Stimulated activated CD4-positive, alpha-beta T cell treated with anti-CD3 and anti-CD28 coated beads, Interleukin-1b, Interleukin-23, amount 100 ng/mL, for 48 hours (primary cell): Measurements from ENCODE around the gene GTF2H4.
"Not testable (repeated sequence)": the region's sequence is repeated elsewhere in the genome, so short reads cannot be mapped to it uniquely, and the experiment has no call there.

ENCODE experiments used
- DNase-seq: peaks from one replicate; pipeline ENCODE4 v3.0.0-alpha.2; 2020

Gene GTF2H4

DNA sequence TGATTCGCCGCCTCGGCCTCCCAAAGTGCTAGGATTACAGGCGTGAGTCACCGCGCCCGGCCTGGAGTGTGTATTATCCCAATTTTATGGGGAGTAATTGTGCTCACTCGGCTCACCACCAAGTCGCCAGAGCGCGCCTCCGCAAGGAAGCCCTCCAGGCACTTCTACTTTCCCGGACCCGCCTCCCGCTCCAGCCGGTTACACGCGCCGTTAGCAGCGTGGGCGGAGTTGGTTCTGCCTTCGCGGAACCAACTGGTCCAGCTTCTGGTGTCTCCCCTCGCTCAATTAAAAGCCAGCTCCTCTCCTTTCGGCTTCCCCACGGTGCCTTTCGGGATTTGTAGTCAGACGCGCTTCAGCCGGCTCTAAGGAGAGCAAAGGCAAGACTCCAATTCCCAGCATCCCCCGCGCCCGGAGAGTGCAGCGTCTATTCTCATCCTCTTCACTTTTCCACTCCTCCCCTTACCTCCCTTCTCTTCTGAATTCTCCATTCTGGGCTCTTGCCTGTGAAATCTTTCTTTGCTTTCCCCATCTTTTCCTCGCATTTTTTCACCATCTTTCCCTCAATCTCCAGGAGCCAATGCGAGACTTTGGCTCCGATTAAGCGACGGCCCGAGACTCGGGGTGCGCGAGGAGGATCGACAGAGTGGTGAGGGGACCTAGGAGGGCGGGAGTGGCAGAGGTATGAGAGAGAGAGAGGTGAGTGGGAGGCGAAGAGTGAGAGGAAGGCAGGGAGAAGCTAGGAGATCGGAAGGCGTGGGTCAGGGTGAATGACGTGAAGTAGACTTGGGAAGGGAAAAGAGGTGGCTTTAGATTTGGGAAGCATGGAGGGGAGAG is at the start of gene GTF2H4:
TSS of gene GTF2H4 (plus strand) at position 450 of the 834 bp plus-strand sequence.
- DNase-seq, result peak; percentile 97

DNA sequence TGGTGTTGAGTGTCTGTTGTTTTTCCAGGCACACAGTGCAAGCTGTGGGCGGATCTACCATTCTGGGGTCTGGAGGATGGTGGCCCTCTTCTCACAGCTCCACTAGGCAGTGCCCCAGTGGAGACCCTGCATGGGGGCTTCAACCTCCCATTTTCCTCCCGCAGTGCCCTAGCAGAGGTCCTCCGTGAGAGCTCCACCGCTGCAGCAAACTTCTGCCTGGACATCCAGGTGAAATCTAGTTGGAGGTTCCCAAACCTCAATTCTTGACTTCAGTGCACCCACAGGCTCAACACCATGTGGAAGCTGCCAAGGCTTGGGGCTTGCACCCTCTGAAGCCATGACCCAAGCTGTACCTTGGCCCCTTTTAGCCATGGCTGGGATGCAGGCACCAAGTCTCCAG is 48.3 kb upstream of the GTF2H4 start:
- DNase-seq, result not testable (repeated sequence)

DNA sequence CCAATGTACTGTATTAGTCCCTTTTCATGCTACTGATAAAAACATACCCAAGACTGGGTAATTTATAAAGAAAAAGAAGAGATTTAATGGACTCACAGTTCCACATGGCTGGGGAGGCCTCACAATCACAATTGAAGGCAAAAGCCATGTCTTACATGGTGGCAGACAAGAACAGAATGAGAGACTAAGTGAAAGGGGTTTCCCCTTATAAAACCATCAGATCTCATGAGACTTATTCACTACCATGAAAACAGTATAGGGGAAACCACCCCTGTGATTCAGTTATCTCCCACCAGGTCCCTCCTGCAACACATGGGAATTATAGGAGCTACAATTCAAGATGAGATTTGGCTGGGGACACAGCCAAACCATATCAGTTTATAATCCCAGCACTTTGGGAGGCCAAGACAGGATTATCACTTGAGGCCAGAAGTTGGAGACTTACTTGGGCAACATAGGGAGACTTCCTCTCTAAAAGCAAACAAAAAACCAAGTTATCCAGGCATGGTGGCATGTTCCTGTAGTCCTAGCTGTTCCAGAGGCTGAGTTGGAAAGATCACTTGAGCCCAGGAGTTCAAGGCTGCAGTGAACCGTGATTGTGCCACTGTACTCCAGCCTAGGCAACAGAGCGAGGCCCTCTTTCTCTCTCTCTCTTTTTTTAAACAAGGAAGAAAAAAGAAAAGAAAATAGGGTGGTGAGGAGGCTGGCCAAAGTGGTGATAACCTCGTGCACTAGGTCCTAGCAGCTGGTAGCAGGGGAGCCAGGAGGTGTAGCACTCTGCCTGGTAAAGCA is 46.6 kb upstream of the GTF2H4 start:
- no peak for DNase-seq

DNA sequence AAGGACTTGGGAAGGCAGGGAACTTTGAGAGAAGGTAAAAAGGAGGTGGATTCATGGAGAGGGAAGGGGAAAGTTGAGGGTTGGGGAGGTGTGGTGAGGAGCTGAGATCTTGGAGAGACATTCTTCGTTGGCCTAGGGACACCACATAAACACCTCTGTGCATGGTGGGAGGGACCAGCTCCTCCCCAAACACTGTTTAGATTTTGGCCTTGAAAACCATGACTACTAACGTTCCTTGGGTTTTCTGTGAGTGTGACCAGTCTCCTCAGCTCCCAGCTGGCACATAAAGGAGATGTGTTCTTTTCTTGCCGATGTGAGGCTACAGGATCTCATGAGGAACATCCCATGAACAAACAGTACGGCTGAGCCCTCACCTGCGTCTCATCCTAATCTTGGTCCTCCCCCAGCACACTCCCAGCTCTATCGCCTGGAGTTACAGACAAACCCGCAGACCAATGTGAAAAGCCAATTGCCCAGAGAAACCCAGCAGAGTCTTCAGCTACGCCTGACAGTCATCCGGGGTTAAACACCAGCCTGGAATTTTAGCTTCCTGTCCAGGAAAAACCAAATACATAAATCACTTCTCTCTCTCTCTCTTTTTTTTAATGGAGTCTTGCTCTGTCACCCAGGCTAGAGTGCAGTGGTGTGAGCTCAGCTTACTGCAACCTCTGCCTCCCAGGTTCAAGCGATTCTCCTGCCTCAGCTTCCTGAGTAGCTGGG is 45.7 kb upstream of the GTF2H4 start:
- no peak for DNase-seq

DNA sequence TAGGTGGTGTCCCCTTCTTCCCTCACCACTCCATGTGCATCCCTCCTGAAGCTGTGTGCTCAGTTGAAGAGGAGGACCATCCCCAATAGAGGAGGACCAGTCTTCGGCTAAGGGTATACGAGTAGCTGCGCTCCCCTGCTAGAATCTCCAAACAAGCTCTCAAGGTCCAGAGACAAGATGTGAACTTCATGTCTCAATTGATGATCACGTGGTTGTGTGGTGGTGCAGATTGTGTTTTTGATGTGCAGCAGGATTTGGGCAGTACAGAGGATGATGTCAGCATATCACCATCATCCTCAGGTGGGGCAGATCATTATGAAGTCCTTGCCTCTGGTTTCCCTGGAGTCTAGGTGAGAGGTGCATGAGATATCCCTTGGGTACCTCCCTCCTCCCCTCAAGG is 43.7 kb upstream of the GTF2H4 start:
- DNase-seq, result no peak

DNA sequence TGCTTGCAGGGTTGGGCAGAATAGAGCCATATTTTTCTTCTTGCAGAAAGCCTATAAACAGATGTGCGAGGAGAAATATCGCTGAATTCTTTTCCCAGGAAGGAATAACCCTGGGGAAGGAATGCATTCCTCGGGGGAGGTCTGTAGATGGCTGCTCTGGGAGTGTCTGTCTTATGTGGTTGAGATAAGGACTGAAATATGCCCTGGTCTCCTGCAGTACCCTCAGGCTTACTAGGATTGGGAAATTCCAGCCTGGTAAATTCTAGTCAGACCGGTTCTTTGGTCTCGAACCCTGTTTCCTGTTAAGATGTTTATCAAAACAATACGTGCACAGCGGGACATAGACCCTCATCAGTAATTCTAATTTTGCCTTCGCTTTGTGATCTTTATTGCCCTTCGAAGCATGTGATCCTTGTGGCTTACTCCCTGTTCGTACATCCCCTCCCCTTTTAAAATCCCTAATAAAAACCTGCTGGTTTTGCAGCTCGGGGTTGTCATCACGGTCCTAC is 38.7 kb upstream of the GTF2H4 start:
- DNase-seq, result not testable (repeated sequence)

DNA sequence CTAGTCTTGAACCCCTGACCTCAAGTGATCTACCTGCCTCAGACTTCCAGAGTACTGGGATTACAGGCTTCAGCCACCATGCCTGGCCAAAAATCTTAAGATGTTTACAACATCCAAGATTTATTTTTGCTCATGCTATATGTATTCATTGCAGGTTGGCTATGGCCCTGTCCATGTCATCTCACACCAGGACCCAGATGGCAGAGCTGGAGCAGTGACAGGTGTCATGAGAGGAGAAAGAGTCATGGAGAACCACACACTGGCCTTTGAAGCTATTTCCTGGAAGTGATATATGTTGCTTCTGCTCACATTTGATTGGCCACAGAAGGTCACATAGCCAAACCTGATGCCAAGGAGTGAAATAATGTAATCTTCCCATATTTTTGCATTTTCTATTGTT is 37.5 kb upstream of the GTF2H4 start:
- DNase-seq, result no peak

DNA sequence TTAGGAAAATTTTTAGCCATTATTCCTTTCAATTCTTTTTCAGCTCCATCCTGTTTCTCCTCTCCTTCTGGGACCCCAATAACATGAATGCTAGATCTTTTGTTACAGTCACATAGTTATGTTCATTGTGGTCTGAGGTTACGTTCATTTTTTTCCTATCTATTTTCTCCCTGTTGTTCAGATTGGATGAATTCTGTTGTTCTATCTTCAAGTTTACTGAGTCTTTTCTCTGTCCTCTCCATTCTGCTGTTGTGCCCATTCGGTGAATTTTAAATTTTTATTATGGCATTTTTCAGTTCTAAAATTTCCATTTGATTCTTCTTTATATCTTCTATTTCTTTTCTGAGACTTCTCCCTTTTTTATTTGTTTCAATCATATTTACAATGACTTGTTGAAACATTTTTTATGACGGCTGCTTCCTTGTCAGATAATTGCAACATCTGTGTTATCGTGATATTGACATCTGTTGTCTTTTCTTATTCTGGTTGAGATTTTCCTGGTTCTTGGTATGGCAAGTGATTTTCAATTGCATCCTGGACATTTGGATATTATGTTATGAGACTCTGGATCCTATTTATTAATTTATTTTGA is 36.3 kb upstream of the GTF2H4 start:
- no peak for DNase-seq

DNA sequence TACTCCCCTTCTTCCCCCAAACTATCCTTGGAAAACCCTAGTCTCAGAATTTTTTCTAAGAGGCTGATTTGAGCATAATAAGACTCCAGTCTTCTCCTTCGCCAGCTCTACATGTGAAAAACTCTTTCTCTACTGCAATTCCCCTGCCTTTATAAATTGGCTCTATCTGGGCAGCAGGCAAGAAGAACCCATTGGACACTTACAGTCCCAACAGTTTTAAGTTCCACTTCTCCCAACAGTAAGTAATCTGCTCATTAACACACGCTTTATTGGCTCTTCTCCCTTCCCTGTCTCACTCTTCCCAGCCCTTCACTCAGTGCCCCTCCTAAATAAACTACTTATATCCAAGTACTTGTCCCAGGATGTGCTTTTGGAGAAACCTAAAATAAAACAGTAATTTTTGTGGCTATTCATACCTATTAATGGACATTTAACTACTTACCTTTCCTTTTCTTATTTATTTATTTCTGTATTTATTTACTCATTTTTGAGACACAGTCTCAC is 34.8 kb upstream of the GTF2H4 start:
- no peak for DNase-seq

DNA sequence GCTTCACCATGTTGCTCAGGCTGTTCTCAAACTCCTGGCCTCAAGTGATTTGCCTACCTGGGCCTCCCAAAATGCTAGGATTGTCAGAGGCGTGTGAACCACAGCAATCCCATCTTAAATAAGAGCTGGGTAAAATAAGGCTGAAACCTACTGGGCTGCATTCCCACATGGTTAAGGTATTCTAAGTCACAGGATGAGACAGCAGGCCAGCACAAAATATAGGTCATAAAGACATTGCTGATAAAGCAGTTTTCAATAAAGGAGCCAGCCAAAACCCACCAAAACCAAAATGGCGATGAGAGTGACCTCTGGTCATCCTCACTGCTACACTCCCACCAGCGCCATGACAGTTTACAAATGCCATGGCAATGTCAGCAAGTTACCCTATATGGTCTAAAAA is 34.2 kb upstream of the GTF2H4 start:
- DNase-seq, result not testable (repeated sequence)

DNA sequence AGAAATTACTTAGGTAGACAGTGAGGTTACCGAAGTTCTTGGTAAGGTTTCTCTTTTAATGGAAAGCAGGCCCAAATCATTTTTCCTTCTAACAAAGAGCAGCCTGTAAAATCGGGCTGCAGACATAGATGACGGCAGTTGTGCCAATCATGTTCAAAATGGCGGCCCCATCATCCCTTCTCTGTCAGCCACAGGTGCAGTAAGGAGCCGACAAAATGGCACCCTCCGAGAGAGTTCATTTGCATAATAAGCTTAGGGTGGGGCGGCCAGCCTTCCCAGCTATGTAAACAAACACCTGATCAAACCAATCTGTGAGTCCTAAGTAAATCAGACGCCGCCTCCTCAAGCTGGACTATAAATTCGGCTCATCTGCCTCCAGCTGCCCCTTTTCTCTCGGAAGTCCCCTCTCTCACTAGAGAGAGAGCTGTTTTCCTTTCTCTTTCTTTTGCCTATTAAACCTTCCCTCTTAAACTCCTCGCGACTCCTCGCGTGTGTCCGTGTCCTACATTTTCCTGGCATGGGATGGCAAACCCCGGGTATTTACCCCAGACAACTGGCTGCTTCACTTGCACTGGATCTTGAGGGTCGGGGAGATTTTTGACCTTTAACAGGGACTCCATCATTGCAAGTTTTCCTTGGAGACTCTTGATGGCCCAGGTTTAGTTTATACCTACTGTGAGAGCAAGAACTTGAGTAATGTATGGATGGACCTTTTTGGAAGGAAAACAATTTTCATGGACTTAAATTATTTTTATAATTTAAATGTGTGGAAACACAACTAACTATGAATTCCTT is 32.6 kb upstream of the GTF2H4 start:
- no peak for DNase-seq

DNA sequence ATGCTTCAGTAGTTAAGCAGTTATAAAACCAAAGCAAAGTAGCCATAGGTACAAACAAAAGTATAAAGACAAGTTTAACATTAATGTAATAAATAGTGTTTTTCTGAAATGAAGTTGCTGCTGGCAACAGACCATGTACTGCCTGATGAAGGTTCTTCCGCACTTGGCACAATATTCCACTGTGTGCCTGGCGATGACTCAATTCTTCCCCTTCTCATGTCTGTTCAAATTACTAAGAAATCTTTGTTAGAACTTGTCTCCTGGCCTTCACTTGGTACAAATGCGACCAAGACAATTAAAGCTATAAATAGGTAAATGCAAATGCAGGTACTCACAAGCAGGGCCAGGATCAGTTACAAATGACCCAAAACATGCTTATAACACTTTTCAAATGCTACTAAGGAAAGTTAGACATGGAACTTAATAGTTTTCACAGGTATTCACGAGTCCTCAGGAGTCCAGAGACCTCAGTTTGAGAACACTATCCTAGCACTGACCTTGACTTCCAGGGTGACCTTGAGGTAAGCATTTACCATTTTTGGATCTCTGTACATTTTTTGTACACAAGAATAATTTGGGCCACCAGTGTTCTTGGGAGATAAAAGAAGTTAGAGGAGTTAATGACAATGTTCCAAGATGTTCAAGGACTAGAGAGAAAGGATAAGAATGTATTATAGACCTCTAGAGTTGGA is 31.8 kb upstream of the GTF2H4 start:
- DNase-seq, result no peak

DNA sequence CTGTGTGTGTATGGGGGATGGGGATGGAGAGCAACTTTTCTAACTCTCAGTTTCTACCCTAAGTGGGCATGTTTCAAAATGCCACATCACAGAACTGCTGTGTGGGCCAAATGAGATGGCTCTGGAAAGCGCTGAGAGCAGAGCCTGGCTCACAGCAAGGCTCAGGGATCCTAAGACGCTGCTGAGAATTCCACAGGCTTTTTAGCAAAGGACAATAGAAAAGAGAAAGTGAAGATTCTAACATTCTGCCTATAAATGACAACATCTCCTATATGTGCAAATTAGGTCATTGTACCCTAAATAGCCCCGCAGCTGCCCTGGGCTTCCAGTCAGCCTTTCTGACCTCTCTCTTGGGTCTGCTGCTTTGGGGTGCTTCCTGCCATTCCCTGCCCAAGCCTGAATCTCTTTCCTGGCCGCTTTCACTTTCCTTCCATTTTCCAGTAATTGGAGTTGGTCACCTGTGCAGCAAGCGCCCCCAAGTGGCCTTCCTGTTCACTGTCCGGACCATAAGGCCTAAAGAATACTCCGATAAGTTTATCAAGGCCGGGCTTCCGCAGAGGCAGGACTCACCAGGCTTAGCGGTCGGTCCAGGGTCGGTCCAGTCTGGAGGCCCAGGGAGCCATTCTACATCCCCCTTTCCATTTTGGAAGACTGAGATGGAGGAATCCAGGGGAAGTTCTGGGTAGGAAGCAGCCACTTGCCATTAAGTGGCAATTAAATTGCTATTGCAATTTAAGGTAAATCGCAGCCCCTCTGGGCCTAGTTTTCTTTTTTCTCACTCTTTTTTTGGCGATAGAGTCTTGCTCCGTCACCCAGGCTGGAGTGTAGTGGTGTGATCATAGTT is 30.4 kb upstream of the GTF2H4 start:
- DNase-seq, result peak; percentile 74

DNA sequence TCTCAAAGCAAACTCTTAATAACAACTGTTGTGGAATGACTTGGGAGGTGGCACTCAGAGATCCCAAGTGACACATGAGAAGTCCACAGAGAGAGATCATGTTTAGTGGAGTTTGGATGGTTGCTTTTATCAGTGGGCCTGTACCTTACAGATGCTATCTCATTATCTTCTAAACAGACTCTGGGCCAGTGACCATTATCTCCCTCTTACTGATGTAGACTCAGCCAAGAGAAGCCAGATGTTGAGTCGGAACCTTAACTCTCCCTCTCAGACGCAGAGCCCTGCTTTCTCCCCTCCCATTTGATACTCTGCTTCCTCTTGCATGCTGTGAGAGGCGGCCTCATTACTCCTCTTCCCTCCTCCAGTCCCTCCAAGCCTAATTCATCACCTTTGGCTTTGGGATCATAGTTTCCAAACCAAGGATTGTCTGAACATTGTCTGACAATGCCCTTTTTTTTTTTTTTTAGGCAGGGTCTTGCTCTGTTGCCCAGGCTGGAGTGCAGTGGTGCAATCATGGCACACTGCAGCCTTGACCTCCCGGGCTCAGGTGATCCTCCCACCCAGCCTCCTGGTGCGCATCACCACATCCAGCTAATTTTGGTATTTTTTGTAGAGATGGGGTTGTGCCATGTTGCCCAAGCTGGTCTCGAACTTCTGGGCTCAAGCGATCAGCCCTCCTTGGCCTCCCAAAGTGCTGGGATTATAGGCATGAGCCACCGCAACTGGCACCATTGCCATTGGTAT is 28.2 kb upstream of the GTF2H4 start:
- DNase-seq, result no peak

DNA sequence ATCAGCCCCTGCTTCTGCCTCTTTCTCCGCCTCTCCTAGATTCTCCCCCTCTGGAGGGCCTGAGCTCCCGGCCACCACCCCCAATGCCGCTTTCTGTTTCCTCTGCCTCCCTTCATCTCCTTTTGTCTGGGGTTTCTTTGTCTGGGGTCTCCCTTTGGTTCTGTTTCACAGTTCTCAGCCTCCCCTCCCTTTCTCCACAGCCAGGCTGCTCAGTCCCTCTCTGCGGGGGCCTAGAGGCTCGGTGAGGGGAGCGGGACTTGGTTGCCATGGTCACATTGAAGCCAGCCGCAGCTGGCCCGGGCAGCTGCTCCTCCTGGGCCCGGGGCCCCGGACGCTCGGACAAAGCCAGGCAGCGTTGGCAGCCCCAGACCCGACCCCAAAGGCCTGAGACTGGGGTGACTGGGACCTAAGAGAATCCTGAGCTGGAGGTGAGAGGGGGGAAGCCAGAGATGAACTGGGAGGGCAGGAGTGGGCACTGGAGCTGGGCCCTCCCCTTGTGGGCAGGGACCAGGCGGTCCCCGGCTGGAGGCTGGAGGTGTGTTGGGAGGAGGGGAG is 27.2 kb upstream of the GTF2H4 start:
- no peak for DNase-seq

DNA sequence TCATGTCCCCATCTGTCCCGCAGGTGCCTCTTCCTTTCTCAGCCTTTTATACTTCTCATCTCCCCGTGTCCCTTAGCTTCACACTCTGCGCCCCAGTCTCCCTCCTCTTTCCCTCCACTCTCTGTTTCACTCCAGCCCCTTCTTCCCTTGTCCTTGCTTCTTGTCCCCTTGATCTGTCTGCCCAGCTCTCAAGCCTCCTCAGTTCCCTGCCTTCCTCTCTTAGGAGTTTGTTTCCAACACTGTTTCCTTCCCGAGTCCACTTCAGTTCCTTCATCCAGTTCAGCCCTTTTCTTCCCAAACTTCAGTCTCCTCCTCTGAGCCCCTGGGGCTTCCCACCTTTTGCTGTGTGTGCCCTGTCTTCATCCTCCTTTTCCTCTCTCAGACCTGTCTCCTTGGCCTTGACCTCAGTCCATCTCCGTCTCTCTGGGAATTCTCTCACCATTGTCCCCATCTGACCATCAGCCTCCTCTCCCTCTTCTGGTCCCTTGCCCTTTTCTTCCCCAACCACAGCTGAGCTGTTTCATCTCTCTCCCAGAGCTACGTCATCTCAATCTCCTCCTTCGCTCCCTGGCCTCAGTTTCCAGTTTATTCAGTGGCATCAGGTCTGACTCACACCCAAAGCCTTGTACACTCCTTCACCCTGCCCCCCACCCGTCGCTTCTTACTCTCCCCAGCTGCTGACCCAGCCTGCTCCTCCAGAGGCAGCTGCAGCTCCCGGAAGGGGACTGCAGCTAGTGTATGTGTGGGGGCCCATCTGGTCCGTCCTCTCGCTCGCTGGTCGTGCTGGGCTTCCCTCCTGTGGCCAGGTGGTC is 26.4 kb upstream of the GTF2H4 start:
- DNase-seq, result no peak

DNA sequence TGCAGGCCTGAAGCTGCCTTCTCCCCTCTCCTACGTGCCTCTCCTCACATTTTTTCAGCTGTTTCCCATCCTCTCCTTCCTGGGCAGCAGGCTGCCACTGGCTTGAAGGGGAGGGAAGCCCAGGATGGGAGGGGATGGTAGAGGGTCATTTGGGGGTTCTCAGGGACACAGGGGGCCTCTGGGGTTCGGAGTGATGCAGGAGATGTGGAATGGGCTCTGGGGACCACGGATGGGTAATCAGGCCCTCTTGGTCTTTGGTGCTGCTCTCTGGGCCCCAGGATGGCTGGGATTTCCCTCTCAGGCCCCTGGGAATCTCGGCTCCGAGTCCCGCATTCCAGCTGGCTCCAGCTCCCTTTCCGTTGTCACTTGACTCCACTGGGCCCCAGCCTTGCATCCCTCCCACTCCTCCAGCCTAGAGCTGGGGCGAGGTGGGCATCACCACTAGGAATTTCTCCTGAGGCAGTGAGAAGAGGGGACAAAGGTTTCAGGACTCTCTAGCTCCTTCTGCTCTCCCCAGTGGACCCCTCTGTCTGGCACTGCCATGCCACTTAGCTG is 25.7 kb upstream of the GTF2H4 start:
- DNase-seq, result no peak
